Measurements from ENCODE around the gene DUSP5.

DNA sequence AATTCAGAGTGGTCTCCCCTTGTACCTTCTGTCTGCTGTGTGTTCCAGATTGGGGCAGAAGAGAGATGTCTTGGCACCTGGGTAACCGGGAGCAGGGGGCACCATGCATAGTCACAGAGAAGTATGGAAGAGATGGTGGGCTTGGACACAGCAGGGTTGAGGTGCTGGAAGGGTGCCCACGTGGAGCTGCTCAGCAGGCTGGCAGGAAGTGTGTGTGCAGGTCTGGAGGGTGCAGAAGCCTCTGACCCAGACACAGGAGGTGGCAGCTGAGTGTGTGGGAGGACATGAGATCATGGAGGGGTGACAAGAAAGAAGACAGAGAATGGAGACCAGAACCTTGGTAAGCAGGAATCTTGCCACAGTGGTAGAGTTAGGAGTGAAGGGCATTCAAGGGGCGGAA, 42.3 kb upstream of the DUSP5 start:
- TF ChIP-seq, protein P1, sequence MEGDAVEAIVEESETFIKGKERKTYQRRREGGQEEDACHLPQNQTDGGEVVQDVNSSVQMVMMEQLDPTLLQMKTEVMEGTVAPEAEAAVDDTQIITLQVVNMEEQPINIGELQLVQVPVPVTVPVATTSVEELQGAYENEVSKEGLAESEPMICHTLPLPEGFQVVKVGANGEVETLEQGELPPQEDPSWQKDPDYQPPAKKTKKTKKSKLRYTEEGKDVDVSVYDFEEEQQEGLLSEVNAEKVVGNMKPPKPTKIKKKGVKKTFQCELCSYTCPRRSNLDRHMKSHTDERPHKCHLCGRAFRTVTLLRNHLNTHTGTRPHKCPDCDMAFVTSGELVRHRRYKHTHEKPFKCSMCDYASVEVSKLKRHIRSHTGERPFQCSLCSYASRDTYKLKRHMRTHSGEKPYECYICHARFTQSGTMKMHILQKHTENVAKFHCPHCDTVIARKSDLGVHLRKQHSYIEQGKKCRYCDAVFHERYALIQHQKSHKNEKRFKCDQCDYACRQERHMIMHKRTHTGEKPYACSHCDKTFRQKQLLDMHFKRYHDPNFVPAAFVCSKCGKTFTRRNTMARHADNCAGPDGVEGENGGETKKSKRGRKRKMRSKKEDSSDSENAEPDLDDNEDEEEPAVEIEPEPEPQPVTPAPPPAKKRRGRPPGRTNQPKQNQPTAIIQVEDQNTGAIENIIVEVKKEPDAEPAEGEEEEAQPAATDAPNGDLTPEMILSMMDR (IDR thresholded peaks at IDR 0.05): no peak
- TF ChIP-seq ZFX (IDR thresholded peaks at IDR 0.05; ENCODE audit: borderline replicate concordance): no peak

All from 22Rv1 (cell line).